ENCODE results near the gene KDM2A.

KDM2A gene

DNA sequence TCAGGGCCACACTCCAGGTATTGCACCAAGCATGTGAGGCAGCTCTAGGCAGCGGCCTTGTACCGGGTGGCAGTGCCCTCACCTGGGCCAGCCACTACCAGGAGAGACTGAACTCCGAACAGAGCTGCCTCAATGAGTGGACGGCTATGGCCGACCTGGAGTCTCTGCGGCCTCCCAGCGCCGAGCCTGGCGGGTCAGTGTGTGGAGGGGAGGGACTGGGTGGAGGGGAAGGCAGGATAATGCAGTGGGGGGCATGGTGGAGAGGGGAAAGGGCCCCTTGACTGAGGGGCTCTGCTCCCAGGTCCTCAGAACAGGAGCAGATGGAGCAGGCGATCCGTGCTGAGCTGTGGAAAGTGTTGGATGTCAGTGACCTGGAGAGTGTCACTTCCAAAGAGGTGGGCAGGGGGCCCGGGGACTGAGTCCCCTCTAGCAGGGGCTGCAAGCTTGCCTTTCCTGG is 188.5 kb downstream of the KDM2A start:
- WGBS, 2 donors (ENCODE audit: extremely low coverage in 2 of 2, insufficient read length in 2 of 2, insufficient replicate concordance in 1 of 2), result no CpG with 5 or more reads among the region's 12 CpGs
- DNase-seq (ENCODE audit: low spot score), result no peak
- H3K79me1 ChIP-seq (ENCODE audit: low read depth, low read length), result peaks cover 2% of the 10 kb centered on the region

More for the DNA sequence above, 188.5 kb downstream of the KDM2A start:
- Histone ChIP-seq H4K8ac (ENCODE audit: low read depth, low read length) (no peak overlapping the region), H3K23ac (ENCODE audit: low read depth, low read length, poor library complexity) (peak overlapping the region; percentile 73), H2AK5ac (ENCODE audit: low read depth, low read length) (peak overlapping the region; percentile 68), H3K14ac (ENCODE audit: low read length) (peak overlapping the region; percentile 21), H3K36me3 (replicated peaks in 1 of 2; ENCODE audit: control insufficient read depth in 2 of 2, insufficient read depth in 2 of 2, low read length in 2 of 2) (peaks cover 0 to under 1% of the 10 kb centered on the region in 2 donors), H4K91ac (ENCODE audit: low read depth, low read length, poor library complexity) (no peak overlapping the region), H3K9ac (ENCODE audit: low read depth, low read length, poor library complexity) (peak overlapping the region; percentile 60), H2BK12ac (ENCODE audit: low read length) (no peak overlapping the region), H2BK5ac (ENCODE audit: low read length) (no peak overlapping the region), H3K27me3 (ENCODE audit: control insufficient read depth in 3 of 3, insufficient read depth in 3 of 3, low read depth in 1 of 3, low read length in 3 of 3) (peaks cover 0 to 14% (median 0%) of the 10 kb centered on the region in 3 experiments), H3K9me3 (replicated peaks in 1 of 2; ENCODE audit: control insufficient read depth in 2 of 2, insufficient read depth in 1 of 2, low read depth in 1 of 2, low read length in 2 of 2) (peaks cover 0 to 5% of the 10 kb centered on the region in 2 donors), H3K4me1 (ENCODE audit: control insufficient read depth in 2 of 2, insufficient read depth in 1 of 2, low read depth in 1 of 2, low read length in 2 of 2) (peaks cover 0 to 4% of the 10 kb centered on the region in 2 donors), H2AFZ (ENCODE audit: low read length) (no peak overlapping the region), H3K4me3 (ENCODE audit: low read length in 2 of 2) (no peak overlapping the region), H3K27ac (replicated peaks; ENCODE audit: low read length) (no peak overlapping the region), H3K4ac (ENCODE audit: low read length) (no peak overlapping the region), H2BK120ac (ENCODE audit: low read depth, low read length) (no peak overlapping the region), H2BK15ac (ENCODE audit: low read length) (peak overlapping the region; percentile 75), H3K4me2 (ENCODE audit: insufficient read depth, low read length, poor library complexity, severe bottlenecking) (no peak overlapping the region), H3K18ac (ENCODE audit: low read length) (peak overlapping the region; percentile 35)
